ENCODE results near the gene RNF39.
A peak's percentile ranks its signal among the peaks of the same experiment; 100 is the strongest.

RNF39 gene

DNA sequence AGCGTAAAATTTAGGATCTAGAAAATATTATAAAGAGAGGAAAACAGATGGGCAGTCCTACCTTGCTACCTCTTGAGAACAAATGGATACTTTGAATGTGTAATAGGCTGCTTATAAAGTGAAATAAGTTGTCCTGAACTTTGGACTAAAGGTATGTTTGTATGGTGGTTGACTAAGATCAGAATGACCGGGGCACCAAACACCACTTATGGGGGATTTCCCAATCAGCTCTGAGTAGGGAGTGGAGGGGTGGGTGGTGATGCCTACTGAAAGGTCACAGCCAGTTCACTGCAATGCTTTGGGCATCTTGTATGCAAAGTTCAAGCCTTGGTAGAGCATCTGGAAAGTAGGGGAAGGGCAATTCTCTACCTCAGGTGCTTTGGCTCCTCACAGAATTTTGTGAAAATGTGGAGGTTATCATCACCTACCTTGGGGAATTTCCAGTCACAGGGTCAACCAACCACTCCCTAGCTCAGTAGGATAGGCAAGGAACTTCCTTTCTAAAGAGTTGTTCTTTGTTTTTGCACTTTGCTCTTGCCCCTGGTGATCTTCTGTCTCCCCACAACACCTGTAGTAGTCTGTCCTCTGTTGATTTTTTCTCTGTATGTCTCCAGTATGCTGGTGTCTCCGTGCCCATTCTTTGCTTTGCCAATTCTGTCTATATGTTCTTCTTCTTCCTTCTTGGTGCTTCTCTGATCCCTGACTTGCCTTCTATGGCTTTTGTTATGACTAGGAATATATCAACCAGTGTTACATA, 37.6 kb upstream of the RNF39 start, which contains the start of gene TRIM31:
Gene TRIM31 (minus strand): TSS at position 88 of the 757 bp plus-strand sequence. CDS start 285 bp downstream, outside the sequence.
- no peak for DNase-seq (ENCODE audit: low read depth)
- H3K4me3 ChIP-seq (ENCODE audit: low read length): no peak within 1 kb of the TSS
- TF ChIP-seq CTCF (conservative IDR thresholded peaks at IDR 0.05; ENCODE audit: low read depth, low read length): no peak

- no peak for TF ChIP-seq CTCF (conservative IDR thresholded peaks at IDR 0.05; ENCODE audit: low read depth, low read length)
- H3K4me3 ChIP-seq (ENCODE audit: low read length): no peak overlapping the region
- no peak for DNase-seq (ENCODE audit: low read depth)
Observed at GRCh38 chr6:30112402-30112994, 36.9 kb upstream of the RNF39 start.

GRCh38 chr6:30111266-30111856, 35.8 kb upstream of the RNF39 start:
- DNase-seq (ENCODE audit: low read depth): no peak
- TF ChIP-seq CTCF (conservative IDR thresholded peaks at IDR 0.05; ENCODE audit: low read depth, low read length): no peak
- no peak overlapping the region for H3K4me3 ChIP-seq (ENCODE audit: low read length)

GRCh38 chr6:30104661-30105060, 29.1 kb upstream of the RNF39 start:
- no peak for TF ChIP-seq CTCF (conservative IDR thresholded peaks at IDR 0.05; ENCODE audit: low read depth, low read length)
- no peak overlapping the region for H3K4me3 ChIP-seq (ENCODE audit: low read length)
- DNase-seq (ENCODE audit: low read depth): no peak

- no peak for DNase-seq (ENCODE audit: low read depth)
- no peak for TF ChIP-seq CTCF (conservative IDR thresholded peaks at IDR 0.05; ENCODE audit: low read depth, low read length)
- H3K4me3 ChIP-seq (ENCODE audit: low read length): no peak overlapping the region
Observed at GRCh38 chr6:30103872-30104179, 28.3 kb upstream of the RNF39 start.

- DNase-seq (ENCODE audit: low read depth): peak; percentile 36
- TF ChIP-seq CTCF (conservative IDR thresholded peaks at IDR 0.05; ENCODE audit: low read depth, low read length): peak; percentile 91
- peak overlapping the region; percentile 40 for H3K4me3 ChIP-seq (ENCODE audit: low read length)
Observed at GRCh38 chr6:30102970-30103871, 27.7 kb upstream of the RNF39 start.
